ENCODE results near the gene SYDE2. TPM values are rescaled to one million over a fixed set of nuclear protein-coding genes. Genes with fewer than 3 reads are reported as not detected.

Gene SYDE2
- total RNA-seq, 2 donors from 2014 or later = 3.4 to 4.3 TPM

DNA sequence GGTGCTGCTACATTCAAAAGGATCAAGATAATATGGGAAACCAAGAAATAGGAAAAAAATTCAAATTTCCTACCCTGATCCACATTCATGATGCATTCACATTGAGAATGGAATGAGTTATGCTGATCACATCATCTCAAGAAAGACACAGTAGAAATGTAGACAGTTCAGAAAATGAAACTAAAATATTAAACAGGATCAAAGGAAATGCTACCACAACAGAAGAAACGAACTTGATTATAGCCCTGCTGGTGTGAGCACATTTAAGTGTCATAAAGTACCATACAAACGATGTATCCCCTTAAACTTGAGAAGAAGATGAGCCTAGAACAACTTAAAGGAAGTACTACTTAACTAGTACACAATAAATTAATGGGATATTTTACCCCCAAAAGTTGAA is 21.3 kb downstream of the SYDE2 start:
- peaks cover 17% of the 10 kb centered on the region for H3K4me1 Mint-ChIP-seq (ENCODE audit: low read depth)
- DNase-seq = no peak
- ATAC-seq (replicated peaks in 1 of 2) = peak; percentile 81 to 84
- peaks cover 0 to 2% of the 10 kb centered on the region in 2 donors for H3K36me3 Mint-ChIP-seq (ENCODE audit: insufficient read depth in 2 of 2)
- peak overlapping the region; percentile 88 for H3K27ac Mint-ChIP-seq
- no peaks in the 10 kb centered on the region for H3K9me3 Mint-ChIP-seq
- H3K27me3 Mint-ChIP-seq (ENCODE audit: low read depth) = no peaks in the 10 kb centered on the region
- H3K4me3 Mint-ChIP-seq = peak overlapping the region; percentile 26 to 87

DNA sequence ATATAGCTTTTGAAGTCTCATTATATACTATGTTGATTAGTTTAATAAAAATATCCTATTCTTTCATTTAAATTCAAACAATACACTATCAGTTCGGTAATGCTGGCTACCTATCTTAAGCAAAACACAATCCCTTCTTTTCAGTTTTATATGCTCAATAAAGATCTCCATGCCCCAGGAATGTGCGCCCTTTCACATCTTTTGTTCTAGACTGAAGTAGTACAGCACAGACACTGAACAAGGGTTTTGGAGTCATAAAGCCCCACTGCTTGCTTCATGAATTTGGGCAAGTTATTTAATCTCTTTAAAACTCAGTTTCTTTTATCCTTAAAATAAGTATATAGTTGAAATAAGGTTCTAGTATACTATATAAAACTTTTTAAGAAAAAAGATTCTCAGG is 22.4 kb downstream of the SYDE2 start:
- peaks cover 17% of the 10 kb centered on the region for H3K4me1 Mint-ChIP-seq (ENCODE audit: low read depth)
- no peaks in the 10 kb centered on the region for H3K9me3 Mint-ChIP-seq
- no peak overlapping the region for H3K4me3 Mint-ChIP-seq
- ATAC-seq (replicated peaks in 1 of 2) (no peak), DNase-seq (no peak)
- no peaks in the 10 kb centered on the region for H3K27me3 Mint-ChIP-seq (ENCODE audit: low read depth)
- H3K36me3 Mint-ChIP-seq (ENCODE audit: insufficient read depth in 2 of 2) = peaks cover 0 to 2% of the 10 kb centered on the region in 2 donors
- no peak overlapping the region for H3K27ac Mint-ChIP-seq

DNA sequence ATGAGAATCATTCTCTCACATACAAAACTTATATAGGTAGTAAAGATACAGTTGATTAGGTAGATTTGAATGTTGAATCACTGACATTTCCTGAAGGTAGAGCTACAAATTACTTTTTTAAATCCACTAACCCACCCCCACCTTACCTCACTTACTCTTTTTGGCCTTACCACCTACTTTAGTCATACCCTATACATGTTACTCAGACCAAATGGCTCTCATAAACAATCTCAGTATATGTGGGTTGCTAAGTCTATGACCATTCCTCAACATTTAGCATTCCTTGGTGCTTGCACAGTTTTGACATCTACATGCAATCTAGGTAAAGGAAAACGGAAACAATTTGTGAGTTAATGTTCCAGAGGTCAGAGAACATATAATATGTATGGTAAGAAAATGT is 26.3 kb downstream of the SYDE2 start:
- Mint-ChIP-seq H3K9me3 (no peaks in the 10 kb centered on the region), H3K27me3 (ENCODE audit: low read depth) (no peaks in the 10 kb centered on the region), H3K36me3 (ENCODE audit: insufficient read depth in 2 of 2) (peaks cover 0 to 2% of the 10 kb centered on the region in 2 donors), H3K27ac (no peak overlapping the region), H3K4me1 (ENCODE audit: low read depth) (peaks cover 16% of the 10 kb centered on the region), H3K4me3 (no peak overlapping the region)
- DNase-seq (no peak), ATAC-seq (replicated peaks in 1 of 2) (peak; percentile 50 to 76)

DNA sequence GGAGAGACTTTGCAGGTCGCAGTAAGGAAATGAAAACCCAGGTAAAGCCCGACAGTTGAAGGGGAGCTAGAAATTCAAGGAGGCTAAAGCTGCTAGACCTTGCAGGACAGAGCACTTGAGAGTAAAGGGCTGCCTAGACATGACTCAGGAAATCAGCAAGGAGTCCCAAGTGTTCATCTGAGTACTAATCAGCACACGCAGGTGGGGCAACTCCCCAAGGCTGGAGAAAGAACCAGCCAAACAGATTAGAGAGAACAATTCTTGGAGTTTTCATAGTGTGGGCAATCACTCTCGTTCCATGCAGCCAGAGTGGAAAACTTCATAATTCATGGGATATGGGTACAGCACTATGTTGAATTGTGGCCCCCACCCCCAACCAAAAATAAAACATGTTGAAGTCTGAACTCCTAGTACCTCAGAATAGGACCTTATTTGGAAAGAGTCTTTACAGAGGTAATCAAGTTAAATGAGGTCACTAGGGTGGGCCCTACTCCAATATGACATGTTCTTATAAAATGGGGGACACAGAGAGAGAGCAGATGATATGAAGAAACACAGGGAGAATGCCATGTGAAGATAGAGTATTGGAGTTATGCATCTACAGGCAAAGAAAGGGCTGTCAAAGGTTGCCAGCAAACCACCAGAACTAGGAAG is 28.0 kb downstream of the SYDE2 start:
- DNase-seq (no peak), ATAC-seq (replicated peaks in 1 of 2) (no peak)
- Mint-ChIP-seq H3K4me3 (no peak overlapping the region), H3K9me3 (no peaks in the 10 kb centered on the region), H3K4me1 (ENCODE audit: low read depth) (peaks cover 9% of the 10 kb centered on the region), H3K36me3 (ENCODE audit: insufficient read depth in 2 of 2) (no peaks in the 10 kb centered on the region), H3K27me3 (ENCODE audit: low read depth) (no peaks in the 10 kb centered on the region), H3K27ac (no peak overlapping the region)

DNA sequence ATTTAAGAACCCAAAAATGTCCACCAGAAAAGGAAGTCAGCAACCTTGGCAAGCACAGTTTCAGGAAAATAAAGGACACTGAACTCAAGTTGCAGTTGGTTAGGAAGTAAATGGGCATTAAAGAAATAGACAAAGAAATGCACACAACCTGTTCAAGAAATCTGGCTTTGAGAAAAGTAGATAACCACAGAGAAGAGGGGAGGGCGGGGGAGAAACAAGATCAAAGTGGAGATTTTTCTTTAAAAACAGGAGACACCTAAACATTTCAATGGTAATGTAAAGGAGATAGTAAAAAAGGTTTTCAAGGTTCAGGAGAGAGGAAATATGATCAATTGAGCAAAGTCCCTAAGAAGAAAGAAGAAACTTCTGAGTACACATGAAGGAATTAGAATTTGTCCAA is 29.1 kb downstream of the SYDE2 start:
- Mint-ChIP-seq H3K27ac (no peak overlapping the region), H3K27me3 (ENCODE audit: low read depth) (no peaks in the 10 kb centered on the region), H3K4me3 (no peak overlapping the region), H3K36me3 (ENCODE audit: insufficient read depth in 2 of 2) (no peaks in the 10 kb centered on the region), H3K9me3 (no peaks in the 10 kb centered on the region), H3K4me1 (ENCODE audit: low read depth) (peaks cover 9% of the 10 kb centered on the region)
- no peak for DNase-seq
- no peak for ATAC-seq (replicated peaks in 1 of 2)

DNA sequence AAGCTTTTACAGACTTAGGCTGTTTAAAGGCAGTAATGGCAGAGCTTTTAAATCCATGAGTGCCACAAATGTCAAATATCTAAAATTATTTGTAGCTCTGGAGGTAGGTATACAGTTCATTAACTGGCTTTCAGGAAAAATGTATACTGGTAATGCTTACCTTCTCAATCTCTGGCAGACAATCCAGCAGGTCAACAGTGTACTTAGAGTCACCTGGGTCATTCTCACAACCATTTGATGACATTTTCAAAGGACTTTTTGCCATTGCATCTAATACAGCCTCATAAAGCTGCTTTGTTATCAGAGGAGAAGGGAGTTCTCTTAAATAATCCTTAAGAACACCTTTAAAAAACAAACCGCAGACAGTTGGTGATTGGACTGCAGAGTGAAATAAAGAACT is 31.9 kb downstream of the SYDE2 start:
- H3K9me3 Mint-ChIP-seq = no peaks in the 10 kb centered on the region
- H3K27ac Mint-ChIP-seq = no peak overlapping the region
- H3K27me3 Mint-ChIP-seq (ENCODE audit: low read depth) = no peaks in the 10 kb centered on the region
- no peak overlapping the region for H3K4me3 Mint-ChIP-seq
- no peak for DNase-seq
- no peaks in the 10 kb centered on the region for H3K36me3 Mint-ChIP-seq (ENCODE audit: insufficient read depth in 2 of 2)
- H3K4me1 Mint-ChIP-seq (ENCODE audit: low read depth) = peaks cover 9% of the 10 kb centered on the region
- no peak for ATAC-seq (replicated peaks in 1 of 2)

DNA sequence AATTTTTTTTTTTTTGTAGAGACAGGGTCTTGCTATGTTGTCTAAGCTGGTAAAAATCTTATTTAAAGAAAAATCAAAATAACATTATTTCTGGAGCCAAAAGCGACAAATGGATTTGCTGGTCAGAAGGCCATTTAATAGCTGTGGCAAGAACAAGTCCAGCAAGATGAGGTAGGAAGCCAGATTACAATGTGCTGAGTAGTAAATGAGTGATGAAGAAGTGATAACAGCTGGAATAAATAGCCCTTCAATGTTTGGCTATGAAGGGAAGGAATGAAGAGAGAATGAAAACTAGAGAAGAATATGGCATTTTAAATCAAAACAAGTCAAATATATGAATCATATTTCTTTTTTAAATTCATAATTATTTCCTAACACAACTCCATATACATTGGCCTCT is 34.5 kb downstream of the SYDE2 start:
- no peaks in the 10 kb centered on the region for H3K27me3 Mint-ChIP-seq (ENCODE audit: low read depth)
- no peaks in the 10 kb centered on the region for H3K4me1 Mint-ChIP-seq (ENCODE audit: low read depth)

DNA sequence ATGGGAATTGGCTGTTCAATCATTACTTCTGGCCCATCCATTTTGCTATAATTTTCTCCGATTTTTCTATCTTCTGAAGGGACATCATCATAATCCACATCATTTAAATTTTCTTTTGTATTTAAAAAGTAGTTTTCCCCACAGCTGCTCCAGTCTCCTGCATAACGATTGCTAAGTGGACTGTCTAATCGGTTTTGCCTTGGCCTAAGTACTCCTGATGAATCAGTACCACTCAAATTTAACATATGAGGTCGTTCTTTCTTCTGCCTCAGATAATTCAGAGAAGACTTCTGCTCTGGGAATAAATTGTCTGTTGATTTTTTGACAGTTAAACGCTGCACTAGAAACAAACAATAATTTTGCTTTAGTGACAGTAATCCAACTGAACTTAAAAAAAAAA is 41.9 kb downstream of the SYDE2 start:
- no peak overlapping the region for H3K27ac Mint-ChIP-seq
- H3K4me1 Mint-ChIP-seq (ENCODE audit: low read depth) = no peaks in the 10 kb centered on the region
- ATAC-seq (replicated peaks in 1 of 2) (no peak), DNase-seq (no peak)
- H3K9me3 Mint-ChIP-seq = no peaks in the 10 kb centered on the region
- H3K4me3 Mint-ChIP-seq = no peak overlapping the region
- H3K27me3 Mint-ChIP-seq (ENCODE audit: low read depth) = no peaks in the 10 kb centered on the region
- no peaks in the 10 kb centered on the region for H3K36me3 Mint-ChIP-seq (ENCODE audit: insufficient read depth in 2 of 2)

More for the DNA sequence above, 34.5 kb downstream of the SYDE2 start:
- H3K9me3 Mint-ChIP-seq = no peaks in the 10 kb centered on the region
- H3K27ac Mint-ChIP-seq = no peak overlapping the region
- H3K4me3 Mint-ChIP-seq = no peak overlapping the region
- ATAC-seq (replicated peaks in 1 of 2) = no peak
- H3K36me3 Mint-ChIP-seq (ENCODE audit: insufficient read depth in 2 of 2) = no peaks in the 10 kb centered on the region
- DNase-seq = no peak

DNA sequence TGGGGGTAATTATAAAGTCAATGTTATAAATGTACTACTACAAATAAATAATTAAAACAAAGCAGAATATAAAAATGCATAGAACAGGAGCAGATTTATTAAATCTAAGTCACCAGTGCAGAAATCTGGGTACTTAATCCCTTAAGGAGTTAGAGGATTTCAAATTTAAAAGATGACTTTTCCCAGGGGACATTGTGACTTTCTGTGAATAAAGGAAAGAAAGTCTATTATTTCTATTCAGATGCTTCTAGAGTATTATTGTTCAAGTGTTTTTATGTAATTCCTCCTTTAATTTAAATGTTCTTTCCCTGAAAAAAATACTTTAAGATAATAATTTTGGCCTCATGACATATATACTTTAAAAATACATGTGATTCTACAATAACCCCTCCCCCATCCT is 43.4 kb downstream of the SYDE2 start:
- ATAC-seq (replicated peaks in 1 of 2) (no peak), DNase-seq (no peak)
- H3K27ac Mint-ChIP-seq = no peak overlapping the region
- H3K36me3 Mint-ChIP-seq (ENCODE audit: insufficient read depth in 2 of 2) = no peaks in the 10 kb centered on the region
- no peaks in the 10 kb centered on the region for H3K27me3 Mint-ChIP-seq (ENCODE audit: low read depth)
- H3K4me1 Mint-ChIP-seq (ENCODE audit: low read depth) = peaks cover 7% of the 10 kb centered on the region
- no peaks in the 10 kb centered on the region for H3K9me3 Mint-ChIP-seq
- no peak overlapping the region for H3K4me3 Mint-ChIP-seq

DNA sequence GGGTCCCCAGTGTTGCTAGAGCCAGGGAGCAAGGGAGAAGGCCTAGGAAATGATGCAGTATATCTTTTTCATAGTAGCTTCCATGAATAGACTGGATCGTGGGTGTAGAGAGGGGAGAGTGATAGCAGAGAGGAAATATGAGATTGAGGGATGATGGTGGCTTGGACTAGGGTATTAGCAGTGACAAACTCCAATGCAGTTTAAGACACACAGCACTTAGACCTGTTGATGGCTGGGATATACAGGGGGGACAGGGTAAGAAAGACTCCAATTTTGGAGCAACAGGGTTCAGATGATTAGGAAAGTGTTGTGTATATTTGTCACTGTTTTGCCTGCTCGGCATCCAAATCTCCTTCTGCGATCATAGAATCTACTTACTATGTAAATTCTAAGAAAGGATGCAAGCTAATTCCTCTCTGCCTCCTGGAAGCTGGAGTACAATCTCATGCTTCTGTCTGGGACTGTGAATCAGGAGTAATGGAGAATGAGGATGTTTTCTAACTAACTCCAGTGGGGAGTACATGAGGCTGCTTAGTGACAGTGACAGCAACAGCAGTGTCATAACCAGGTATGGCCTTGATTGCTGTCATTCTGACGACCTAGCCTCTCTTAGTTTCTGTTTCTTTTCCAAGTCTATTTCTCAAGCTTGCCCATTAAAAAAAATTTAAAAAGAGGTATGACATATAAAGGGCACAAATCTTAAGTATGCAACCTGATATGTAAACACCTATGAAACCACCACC is 47.5 kb downstream of the SYDE2 start:
- H3K4me1 Mint-ChIP-seq (ENCODE audit: low read depth) = peaks cover 25% of the 10 kb centered on the region
- H3K9me3 Mint-ChIP-seq = no peaks in the 10 kb centered on the region
- H3K27ac Mint-ChIP-seq = no peak overlapping the region
- peak overlapping the region in 1 of 2 donors; percentile 40 for H3K4me3 Mint-ChIP-seq
- ATAC-seq (replicated peaks in 1 of 2) (peak in 1 of 2 donors; percentile 39), DNase-seq (no peak)
- H3K27me3 Mint-ChIP-seq (ENCODE audit: low read depth) = no peaks in the 10 kb centered on the region
- H3K36me3 Mint-ChIP-seq (ENCODE audit: insufficient read depth in 2 of 2) = no peaks in the 10 kb centered on the region

DNA sequence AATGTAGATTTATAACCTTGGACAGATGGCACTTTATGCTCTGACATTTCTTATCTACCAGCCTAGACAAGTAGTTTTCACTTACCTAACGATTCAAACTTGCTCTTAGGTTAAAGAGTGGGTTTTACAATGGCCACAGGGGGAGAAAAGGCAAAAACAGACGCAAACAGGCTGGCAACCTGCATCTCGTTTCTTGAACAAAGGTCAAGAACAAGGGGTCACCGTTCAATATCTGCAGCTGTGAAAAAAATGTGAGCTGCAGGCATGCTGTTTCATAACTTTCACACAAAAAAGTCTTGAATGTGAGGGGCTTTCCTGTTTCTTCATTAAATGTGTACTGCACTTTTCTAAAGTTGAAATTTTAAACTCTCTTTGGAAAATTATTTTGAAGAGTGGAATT is 49.4 kb downstream of the SYDE2 start:
- no peak for ATAC-seq (replicated peaks in 1 of 2)
- H3K9me3 Mint-ChIP-seq = no peaks in the 10 kb centered on the region
- peaks cover 35% of the 10 kb centered on the region for H3K4me1 Mint-ChIP-seq (ENCODE audit: low read depth)
- H3K27me3 Mint-ChIP-seq (ENCODE audit: low read depth) = no peaks in the 10 kb centered on the region
- H3K27ac Mint-ChIP-seq = no peak overlapping the region
- no peaks in the 10 kb centered on the region for H3K36me3 Mint-ChIP-seq (ENCODE audit: insufficient read depth in 2 of 2)
- DNase-seq = no peak
- no peak overlapping the region for H3K4me3 Mint-ChIP-seq

DNA sequence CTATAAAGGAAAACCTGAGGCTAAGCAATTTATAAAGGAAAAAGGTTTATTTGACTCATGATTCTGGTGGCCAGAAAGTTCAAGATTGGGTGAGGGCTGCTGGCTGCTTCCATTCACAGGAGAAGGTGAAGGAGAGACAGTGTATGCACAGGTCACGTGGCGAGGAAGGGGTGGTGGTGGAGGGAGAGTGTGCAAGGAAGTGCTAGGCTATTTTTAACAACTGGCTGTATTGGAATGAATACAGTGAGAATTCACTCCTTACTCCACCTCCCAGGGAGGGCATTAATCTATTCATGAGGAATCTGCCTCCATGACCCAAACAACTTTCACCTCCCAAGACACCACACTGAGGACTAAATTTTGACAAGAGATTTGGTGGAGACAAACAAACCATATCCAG is 51.0 kb downstream of the SYDE2 start:
- ATAC-seq (replicated peaks in 1 of 2) = no peak
- Mint-ChIP-seq H3K36me3 (ENCODE audit: insufficient read depth in 2 of 2) (no peaks in the 10 kb centered on the region), H3K27ac (no peak overlapping the region), H3K4me3 (no peak overlapping the region), H3K9me3 (no peaks in the 10 kb centered on the region), H3K4me1 (ENCODE audit: low read depth) (peaks cover 36% of the 10 kb centered on the region), H3K27me3 (ENCODE audit: low read depth) (no peaks in the 10 kb centered on the region)
- DNase-seq = no peak

DNA sequence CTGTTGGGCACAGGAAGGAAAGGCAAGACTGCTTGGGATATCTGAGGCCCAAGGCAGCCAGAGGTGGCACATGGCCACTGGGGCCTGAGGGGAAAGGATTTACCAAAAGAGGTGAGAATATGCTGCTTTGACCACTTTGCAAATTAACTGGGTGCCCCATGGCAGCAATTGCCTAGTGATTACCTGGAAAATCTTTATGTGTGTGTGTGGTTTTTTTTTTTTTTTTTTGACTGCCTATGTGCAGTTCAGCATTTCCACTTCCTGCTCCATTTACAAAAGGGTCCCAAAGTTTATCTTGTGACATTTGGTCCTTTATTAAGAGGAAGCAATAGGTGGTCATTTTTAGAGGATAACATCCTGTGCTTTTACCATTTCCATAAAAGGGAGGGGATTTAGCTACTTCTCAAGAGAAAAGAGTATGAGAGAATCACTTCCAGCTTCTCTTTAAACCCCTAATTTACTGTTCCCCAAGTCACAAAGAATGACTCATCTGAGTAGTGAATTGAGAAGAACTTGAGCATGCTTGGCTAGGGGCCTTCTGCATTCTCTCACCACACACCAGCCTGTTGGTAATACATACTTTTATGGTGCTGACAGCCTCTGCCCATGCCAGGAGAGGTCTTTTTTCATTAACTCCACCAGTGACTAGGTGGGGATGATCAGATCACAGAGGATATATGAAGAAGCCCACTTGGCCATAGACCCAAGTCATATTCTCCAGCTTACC is 52.1 kb downstream of the SYDE2 start:
- Mint-ChIP-seq H3K9me3 (no peaks in the 10 kb centered on the region), H3K36me3 (ENCODE audit: insufficient read depth in 2 of 2) (no peaks in the 10 kb centered on the region), H3K27me3 (ENCODE audit: low read depth) (no peaks in the 10 kb centered on the region), H3K4me1 (ENCODE audit: low read depth) (peaks cover 36% of the 10 kb centered on the region), H3K27ac (peak overlapping the region; percentile 76), H3K4me3 (peak overlapping the region; percentile 27 to 35)
- DNase-seq (peak; percentile 26 to 49), ATAC-seq (replicated peaks in 1 of 2) (peak; percentile 97 to 98)

All from activated T-cell treated with anti-CD3 and anti-CD28 coated beads, Interleukin-2, amount 50 U/mL, for 72 hours (primary cell).